T-helper 9 cell (primary cell): ENCODE measurements around the gene GPR3.
"Not testable (repeated sequence)": the region's sequence is repeated elsewhere in the genome, so short reads cannot be mapped to it uniquely, and the experiment has no call there.

Source experiments
- DNase-seq: peaks from one replicate; pipeline ENCODE4 v3.0.0-alpha.2; 2020

GPR3 gene

DNA sequence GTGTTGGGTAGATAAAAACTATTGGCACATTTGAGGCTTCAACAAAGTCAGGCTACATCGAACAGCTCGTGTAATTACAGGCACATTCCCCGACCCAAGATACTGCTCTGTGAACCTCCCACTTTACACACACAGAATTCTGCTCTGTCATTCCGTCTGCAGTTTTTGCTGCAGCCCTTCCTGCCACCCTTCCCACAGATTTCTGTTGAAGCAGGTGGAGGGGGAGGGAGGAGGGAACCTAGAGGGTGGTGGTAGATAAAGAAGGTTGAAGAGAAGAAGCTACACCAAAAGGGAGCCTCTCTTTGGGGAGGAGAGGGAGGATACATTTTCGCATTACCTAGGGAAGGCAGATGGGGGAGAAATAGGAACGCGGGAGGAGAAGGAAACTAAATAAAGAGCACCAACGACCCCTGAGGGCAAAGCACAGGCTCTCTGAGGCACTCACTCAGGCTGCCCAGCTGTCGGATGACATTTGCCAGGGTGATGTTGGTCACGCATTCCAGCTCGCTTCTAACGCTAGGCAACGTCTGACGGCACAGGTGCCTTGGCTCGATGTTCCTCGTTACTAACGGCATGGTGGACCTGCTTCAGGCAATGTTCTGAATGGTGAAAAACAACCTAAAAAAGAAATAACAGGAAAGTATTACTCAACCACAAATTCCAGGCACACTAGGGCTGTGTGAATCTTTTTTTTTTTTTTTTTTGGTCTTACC lies 36.0 kb downstream of the GPR3 start:
- no peak for DNase-seq

DNA sequence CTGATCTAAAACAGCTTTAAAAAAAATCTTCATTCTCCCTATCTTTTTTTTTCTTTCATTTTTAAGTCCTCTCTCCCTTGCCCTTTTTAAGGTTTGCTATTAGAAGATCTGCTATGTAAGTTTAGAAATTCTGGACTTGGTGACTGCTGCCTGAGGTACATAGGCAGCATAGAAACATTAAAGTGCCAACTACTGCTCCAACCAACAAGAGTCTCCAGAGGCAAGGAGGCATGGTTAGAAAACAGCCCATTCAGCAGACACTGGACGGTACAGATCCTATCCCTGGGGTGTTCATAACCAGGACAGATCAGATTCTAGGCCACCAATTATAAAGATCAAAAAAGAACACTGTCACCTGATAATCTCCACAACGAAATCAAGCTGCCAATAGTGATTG lies 36.6 kb downstream of the GPR3 start:
- DNase-seq, result no peak

DNA sequence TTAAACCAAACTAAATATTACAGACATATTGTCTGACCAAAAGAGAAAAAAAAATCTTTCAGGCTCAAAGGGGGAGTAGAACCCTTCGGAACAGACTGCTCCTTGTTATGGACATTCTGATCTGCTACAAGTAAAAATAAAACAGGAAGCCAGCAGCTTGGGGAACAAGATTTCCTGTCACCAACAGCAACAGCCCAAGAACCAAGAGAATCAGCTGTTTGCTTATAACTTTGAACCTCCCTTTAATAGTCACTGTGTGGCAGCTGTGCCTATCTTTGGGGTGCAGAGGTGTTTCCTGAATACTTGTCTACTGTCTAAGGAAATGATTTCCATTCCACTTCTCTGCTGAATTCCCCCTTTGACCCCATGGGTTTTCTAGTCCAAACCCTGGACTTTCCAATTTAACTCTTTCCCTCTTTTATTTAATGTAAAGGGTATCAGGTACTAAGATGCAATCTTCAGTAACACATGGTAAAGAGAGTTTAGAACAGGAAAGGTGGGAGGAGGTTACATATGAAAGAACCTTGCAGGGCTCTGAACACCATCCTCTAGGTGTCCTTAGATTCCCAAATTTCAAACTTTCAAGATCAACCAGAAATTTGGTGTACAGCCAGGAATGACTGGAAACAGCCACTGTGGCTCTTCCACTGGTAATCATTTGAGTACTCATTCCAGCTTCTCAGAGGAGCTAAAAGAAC lies 38.6 kb downstream of the GPR3 start:
- DNase-seq, result no peak

DNA sequence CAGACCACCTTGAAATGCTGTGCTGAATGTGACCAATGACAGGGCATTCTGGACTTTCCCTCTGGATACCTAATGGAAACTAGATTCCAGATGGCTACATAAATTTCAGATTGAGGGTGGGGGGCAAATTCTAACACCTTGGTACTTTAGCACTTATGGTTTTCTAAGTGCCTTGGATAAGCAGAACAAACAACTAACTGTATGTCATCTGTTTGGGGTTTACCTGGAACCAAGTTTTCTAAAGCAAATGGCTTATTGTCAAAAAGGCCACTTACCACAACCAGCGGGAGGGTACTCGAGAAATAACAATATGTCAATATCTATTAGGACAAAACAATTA lies 39.1 kb downstream of the GPR3 start:
- no peak for DNase-seq

DNA sequence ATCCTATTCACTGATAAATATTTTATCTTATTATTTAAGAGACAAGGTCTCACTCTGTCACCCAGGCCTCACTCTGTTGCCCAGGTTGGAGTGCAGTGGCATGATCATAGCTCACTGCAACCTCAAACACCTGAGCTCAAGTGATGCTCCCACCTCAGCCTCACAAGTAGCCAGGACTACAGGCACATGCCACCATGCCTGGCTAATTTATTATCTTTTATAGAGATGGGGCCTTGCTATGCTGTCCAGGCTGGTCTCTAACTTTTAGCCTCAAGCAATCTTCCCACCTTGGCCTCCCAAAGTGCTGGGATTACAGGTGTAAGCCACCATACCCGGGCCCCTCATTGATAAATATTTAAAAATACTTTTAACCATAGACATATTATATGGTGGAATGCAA lies 40.3 kb downstream of the GPR3 start:
- not testable (repeated sequence) for DNase-seq

DNA sequence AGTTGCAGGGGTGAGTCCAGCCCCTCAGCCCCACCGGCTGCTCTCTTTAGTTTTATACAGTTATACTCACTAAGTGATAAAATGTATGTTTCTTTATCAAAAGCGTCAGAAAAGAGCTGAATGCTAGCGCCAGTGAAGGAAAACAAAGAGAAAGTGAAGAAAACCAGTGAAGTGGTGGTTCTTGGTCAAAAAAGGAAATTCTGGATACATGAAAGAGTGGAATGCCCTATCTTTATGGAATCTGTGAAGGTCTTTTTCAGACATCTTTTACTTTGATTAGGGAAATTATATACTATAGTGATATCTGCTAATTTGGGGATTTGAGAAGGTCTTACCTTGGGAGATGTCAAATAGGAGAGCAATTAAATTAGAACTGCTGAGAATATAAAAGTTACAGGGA lies 41.3 kb downstream of the GPR3 start:
- no peak for DNase-seq

DNA sequence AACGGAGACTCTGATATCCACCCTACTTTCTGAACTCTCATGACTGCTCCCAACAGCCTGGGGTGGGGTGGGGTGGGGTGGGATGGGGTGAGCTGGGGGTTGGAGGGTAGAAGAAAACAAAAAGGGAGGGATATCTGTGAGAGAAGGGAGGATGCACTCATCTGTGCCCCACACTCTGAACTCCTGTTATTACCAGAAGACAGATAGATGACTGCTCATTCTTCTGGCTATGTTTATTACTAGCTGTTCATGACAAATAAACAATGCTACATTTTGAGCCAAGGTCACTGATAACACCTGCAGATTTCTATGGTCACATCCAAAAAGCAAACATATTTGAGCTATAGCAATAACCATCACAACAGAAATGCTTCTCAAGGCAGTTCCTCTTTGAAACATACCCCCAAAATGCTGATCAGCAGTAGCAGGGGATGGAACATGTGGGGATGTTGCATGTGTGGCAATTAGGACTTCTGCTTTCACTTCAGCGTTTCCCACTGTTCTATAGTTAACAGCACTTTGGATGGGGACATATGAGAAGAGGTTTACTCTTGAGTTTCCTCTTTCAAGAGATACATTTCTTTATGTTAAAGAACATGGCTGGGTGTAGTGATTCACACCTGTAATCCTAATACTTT lies 43.3 kb downstream of the GPR3 start:
- no peak for DNase-seq

DNA sequence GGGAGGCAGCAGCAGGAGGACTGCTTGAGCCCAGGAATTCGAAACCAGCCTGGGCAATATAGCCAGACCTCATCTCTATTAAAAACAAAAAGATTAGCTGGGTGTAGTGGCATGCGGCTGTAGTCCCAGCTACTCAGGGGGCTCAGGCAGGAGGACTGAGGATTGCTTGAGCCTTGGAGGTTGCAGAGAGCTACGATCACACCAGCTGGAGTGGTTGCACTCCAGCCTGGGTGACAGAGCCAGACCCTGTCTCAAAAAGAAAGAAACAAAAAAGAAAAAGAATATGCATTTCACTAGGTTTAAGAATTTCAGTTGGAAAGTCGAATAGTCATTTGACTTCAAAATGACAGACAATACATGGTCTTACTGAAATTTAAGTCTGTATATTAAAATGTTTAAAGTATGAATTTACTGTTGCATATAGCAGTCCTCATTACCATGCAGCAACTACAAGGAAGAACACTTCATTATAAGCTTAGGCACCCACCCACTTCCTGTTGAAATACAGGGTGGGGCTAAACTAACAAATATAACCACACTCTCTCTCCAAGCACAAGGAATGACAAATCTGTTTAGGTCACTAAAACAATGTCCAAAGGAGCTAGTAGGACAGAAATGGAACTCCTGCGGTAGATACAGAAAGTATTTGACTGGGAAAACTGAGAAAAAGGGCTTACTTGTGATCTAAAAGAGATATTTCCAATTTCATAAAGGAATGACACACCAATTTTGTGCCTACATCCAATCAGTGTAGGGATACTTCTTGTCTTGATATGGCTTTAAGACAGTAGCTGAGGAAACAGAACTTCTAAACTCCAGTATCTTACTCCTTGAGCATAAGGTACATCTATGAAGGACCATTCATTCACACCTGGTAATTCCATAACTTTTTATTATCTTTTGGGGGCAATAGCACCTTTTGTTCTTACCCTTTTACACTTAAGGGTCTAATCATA lies 44.1 kb downstream of the GPR3 start:
- DNase-seq, result no peak

DNA sequence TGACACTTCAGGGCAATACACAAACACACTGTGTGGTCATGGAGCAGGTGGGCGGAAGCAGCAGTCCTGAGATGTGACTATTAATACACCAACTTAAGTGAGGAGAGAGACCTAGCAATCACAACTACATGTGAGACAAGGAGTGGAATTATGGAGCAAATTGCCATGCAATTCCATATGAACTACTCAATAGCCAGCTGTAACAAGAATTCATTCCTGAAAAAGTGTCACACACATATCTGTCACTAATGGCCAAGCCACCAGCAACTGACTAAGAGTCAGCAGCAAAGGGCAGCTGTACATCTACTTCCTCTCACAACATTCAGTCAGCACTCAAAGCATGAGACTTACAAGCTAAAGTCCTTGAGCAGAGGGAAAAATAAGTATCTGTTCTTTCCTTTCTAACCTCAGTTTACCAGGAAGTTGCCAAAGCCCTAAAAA lies 46.2 kb downstream of the GPR3 start:
- DNase-seq, result no peak

DNA sequence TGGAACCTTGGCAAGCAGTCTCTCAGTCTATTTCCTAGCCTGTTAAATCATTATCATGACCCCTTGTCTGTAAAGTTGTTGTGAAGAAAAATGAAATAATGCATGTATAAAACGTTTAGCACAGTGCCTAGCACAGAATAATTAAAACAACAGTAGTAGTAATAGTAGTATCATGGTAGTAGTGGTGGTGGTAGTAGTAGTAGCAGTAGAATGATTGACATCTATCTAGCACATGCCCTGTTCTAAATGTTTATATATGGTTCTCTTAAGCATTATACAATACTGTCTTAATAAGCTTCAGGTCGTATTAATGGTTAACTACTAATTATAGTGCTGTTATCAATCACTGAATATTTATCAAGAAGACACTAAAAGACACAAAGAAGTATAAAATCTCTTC lies 46.7 kb downstream of the GPR3 start:
- DNase-seq, result no peak

DNA sequence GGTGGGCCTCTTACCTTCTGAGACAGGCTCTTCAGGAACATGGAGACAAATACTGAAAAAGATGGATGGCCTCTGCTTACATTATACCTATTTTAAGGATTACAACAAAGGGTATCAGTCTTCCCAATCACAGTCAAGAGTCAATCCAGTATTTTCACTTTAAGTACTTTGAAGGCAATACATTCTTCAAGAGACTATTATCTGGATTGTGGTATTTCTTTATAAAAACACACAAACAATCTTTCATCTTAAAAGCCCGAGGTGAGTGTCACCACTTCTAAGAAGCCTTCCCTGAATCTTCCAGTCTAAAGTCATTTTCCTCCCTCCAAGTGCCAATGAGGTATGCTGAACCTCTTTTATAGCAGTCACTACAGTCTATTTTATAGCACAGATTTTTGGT lies 52.2 kb downstream of the GPR3 start:
- no peak for DNase-seq
